ENCODE measurements around the gene NIN. TPM values are rescaled to one million over a fixed set of nuclear protein-coding genes. Genes with fewer than 3 reads are reported as not detected.

The NIN gene
- total and polyA plus RNA-seq, 11 donors: 11.7 to 48.3 (median 25.0) TPM

GRCh38 chr14:50795142-50795541, 35.8 kb downstream of the NIN start:
- H3K4me1 ChIP-seq: peaks cover 0 to 36% (median 3%) of the 10 kb centered on the region in 12 donors
- DNase-seq (no peak), ATAC-seq (no peak)
- intact Hi-C loops (cut with DNase I): loop anchor here in 1 of 10 donors (10.0 kb wide), 1 partner anchor 50 kb away; no protein-coding TSS in a partner anchor
- no peak overlapping the region for H3K4me3 ChIP-seq
- no peaks in the 10 kb centered on the region for H3K27me3 ChIP-seq
- H3K9me3 ChIP-seq: no peaks in the 10 kb centered on the region
- WGBS, 4 donors: 72 to 85% (median 79%) methylated on average over 7 of the region's 7 CpGs
- TF ChIP-seq POLR2A (IDR thresholded peaks at IDR 0.05) (no peak), CTCF (IDR thresholded peaks at IDR 0.05) (no peak)
- peaks cover 0 to 35% (median 13%) of the 10 kb centered on the region in 9 donors for H3K36me3 ChIP-seq
- no peak overlapping the region for H3K27ac ChIP-seq

- TF ChIP-seq CTCF (IDR thresholded peaks at IDR 0.05) (no peak), POLR2A (IDR thresholded peaks at IDR 0.05) (no peak)
- H3K9me3 ChIP-seq: no peaks in the 10 kb centered on the region
- no peak overlapping the region for H3K27ac ChIP-seq
- no peaks in the 10 kb centered on the region for H3K27me3 ChIP-seq
- no peak for ATAC-seq
- peaks cover 0 to 36% (median 21%) of the 10 kb centered on the region in 9 donors for H3K36me3 ChIP-seq
- 48 to 66% (median 54%) methylated on average over 8 of the region's 8 CpGs for WGBS, 4 donors
- DNase-seq: no peak
- intact Hi-C loops (cut with DNase I): loop anchor here in 3 of 10 donors (5.0 to 10.0 kb wide), 4 partner anchors 33 to 68 kb away; partner anchors contain the start of gene NIN (in 1 of the 3)
- no peak overlapping the region for H3K4me3 ChIP-seq
- H3K4me1 ChIP-seq: peaks cover 0 to 36% (median 3%) of the 10 kb centered on the region in 12 donors
These were observed 36.8 kb downstream of the NIN start for GRCh38 chr14:50794068-50794645.

- Histone ChIP-seq H3K9me3 (no peaks in the 10 kb centered on the region), H3K36me3 (peaks cover 0 to 41% (median 22%) of the 10 kb centered on the region in 9 donors), H3K27me3 (no peaks in the 10 kb centered on the region), H3K4me3 (peak overlapping the region; percentile 1 to 55 (median 40)), H3K27ac (peak overlapping the region in 11 of 12 donors; percentile 45 to 85 (median 74)), H3K4me1 (peaks cover 0 to 38% (median 5%) of the 10 kb centered on the region in 12 donors)
- WGBS, 4 donors: 47 to 74% (median 58%) methylated on average over 14 of the region's 14 CpGs
- TF ChIP-seq POLR2A (IDR thresholded peaks at IDR 0.05) (no peak), CTCF (IDR thresholded peaks at IDR 0.05) (no peak)
- ATAC-seq (peak; percentile 85 to 91 (median 90)), DNase-seq (peak in 2 of 5 donors; percentile 45 to 50)
- intact Hi-C loops (cut with DNase I): loop anchor here in 3 of 10 donors (5.0 to 10.0 kb wide), 4 partner anchors 35 to 70 kb away; partner anchors contain the start of gene NIN (in 1 of the 3)
These were observed 38.3 kb downstream of the NIN start for GRCh38 chr14:50792634-50793068.

GRCh38 chr14:50792051-50792477, 38.9 kb downstream of the NIN start:
- peaks cover 0 to 41% (median 22%) of the 10 kb centered on the region in 9 donors for H3K36me3 ChIP-seq
- TF ChIP-seq CTCF (IDR thresholded peaks at IDR 0.05) (no peak), POLR2A (IDR thresholded peaks at IDR 0.05) (no peak)
- peak overlapping the region in 11 of 12 donors; percentile 45 to 85 (median 74) for H3K27ac ChIP-seq
- peak overlapping the region; percentile 1 to 55 (median 40) for H3K4me3 ChIP-seq
- 35 to 45% (median 42%) methylated on average over 6 of the region's 6 CpGs for WGBS, 4 donors
- peaks cover 0 to 44% (median 8%) of the 10 kb centered on the region in 12 donors for H3K4me1 ChIP-seq
- DNase-seq: no peak
- H3K27me3 ChIP-seq: no peaks in the 10 kb centered on the region
- no peak for ATAC-seq
- no peaks in the 10 kb centered on the region for H3K9me3 ChIP-seq
- intact Hi-C loops (cut with DNase I): loop anchor here in 3 of 10 donors (5.0 to 10.0 kb wide), 4 partner anchors 35 to 70 kb away; partner anchors contain the start of gene NIN (in 1 of the 3)
